Measurements from ENCODE around the gene EPS15. TPM values are rescaled to one million over a fixed set of nuclear protein-coding genes. Genes with fewer than 3 reads are reported as not detected.
"Not testable (repeated sequence)": the region's sequence is repeated elsewhere in the genome, so short reads cannot be mapped to it uniquely, and the experiment has no call there.

The EPS15 gene
- total RNA-seq, 1 donor from 2014 or later = 37.1 TPM

DNA sequence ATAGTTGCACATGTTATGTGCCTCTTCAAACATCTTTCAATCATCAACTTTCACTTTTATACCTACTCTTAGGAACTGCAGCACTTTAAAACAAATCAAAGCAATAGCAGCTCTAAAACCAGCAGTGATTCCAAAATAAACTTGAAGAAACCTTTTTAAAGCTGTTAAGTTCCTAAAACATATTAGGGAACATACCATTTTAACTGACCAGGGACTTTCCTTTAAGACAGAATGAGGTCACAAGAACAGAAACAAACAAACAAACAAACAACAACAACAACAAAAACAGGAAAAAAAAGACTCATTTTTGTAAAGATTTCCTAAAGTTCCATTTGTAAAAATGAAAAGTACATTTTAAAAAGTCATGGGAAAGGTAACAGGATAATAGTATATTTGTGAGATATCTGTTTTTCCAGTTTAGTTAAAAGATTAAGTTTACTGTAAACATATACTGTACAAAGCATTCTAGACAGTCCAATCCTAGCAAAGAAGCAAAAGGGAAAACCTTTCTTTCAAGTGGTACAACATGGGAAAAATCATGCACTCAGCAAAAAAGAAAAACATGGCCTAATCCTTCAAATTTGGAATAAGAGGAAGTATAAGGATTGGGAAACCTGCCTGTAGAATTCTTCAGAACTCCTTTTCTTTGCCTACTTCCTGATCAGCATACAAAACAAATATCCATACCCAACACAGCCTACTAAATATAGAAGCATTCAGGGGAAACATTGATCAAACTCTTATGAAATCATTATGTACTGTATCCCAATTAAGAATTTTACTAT lies 45.5 kb downstream of the EPS15 start:
- Histone ChIP-seq H3K4me3 (ENCODE audit: low read depth, low read length) (no peak overlapping the region), H3K27me3 (ENCODE audit: control insufficient read depth, insufficient read depth, low read length) (no peaks in the 10 kb centered on the region), H3K36me3 (ENCODE audit: control insufficient read depth, insufficient read depth, low read length) (no peaks in the 10 kb centered on the region)
- no peak for DNase-seq (ENCODE audit: low read depth)
- TF ChIP-seq, protein P1, sequence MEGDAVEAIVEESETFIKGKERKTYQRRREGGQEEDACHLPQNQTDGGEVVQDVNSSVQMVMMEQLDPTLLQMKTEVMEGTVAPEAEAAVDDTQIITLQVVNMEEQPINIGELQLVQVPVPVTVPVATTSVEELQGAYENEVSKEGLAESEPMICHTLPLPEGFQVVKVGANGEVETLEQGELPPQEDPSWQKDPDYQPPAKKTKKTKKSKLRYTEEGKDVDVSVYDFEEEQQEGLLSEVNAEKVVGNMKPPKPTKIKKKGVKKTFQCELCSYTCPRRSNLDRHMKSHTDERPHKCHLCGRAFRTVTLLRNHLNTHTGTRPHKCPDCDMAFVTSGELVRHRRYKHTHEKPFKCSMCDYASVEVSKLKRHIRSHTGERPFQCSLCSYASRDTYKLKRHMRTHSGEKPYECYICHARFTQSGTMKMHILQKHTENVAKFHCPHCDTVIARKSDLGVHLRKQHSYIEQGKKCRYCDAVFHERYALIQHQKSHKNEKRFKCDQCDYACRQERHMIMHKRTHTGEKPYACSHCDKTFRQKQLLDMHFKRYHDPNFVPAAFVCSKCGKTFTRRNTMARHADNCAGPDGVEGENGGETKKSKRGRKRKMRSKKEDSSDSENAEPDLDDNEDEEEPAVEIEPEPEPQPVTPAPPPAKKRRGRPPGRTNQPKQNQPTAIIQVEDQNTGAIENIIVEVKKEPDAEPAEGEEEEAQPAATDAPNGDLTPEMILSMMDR (IDR thresholded peaks at IDR 0.05; ENCODE audit: insufficient read depth, low read length, poor library complexity, severe bottlenecking) = no peak

DNA sequence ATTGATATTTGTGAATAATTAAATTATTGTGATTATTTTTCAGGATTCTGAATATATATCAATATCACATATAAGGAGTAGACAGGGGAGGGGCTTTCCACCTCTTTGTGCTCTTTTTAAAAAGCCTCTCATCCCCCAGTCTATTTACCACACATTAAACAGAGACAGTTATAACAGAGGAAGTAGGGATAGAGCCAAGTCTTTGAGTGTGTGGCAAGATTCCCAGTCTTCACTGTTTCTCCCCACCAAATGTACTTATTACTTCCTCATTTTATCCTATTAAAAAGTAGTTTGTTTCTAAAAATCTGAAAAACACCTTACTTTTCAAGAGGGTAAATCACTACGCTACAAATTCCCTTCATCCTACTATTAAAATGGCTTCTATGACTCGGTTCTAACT lies 46.7 kb downstream of the EPS15 start:
- H3K4me3 ChIP-seq (ENCODE audit: low read depth, low read length) = no peak overlapping the region
- no peaks in the 10 kb centered on the region for H3K36me3 ChIP-seq (ENCODE audit: control insufficient read depth, insufficient read depth, low read length)
- TF ChIP-seq, protein P1 (IDR thresholded peaks at IDR 0.05; ENCODE audit: insufficient read depth, low read length, poor library complexity, severe bottlenecking) = no peak
- no peak for DNase-seq (ENCODE audit: low read depth)
- H3K27me3 ChIP-seq (ENCODE audit: control insufficient read depth, insufficient read depth, low read length) = no peaks in the 10 kb centered on the region

DNA sequence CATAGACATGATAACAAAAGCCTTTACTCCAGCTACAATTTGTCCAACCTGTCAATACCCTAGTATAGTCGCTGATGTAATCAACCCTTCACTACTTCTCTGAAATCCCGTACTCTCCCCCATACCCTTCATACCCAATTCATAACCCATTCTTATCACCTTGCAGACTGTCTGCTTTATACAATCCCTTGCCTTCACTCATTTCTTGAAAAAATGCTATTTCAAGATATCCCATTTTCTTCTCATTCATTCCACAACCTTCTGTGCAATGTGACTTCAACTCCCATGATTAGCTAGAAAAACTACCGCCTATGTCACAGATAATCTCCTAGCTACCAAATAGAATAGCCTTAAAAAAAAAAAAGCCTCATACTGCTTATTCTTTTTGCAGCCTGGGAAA lies 49.5 kb downstream of the EPS15 start:
- Histone ChIP-seq H3K27me3 (ENCODE audit: control insufficient read depth, insufficient read depth, low read length) (no peaks in the 10 kb centered on the region), H3K4me3 (ENCODE audit: low read depth, low read length) (no peak overlapping the region), H3K36me3 (ENCODE audit: control insufficient read depth, insufficient read depth, low read length) (no peaks in the 10 kb centered on the region)
- no peak for DNase-seq (ENCODE audit: low read depth)
- TF ChIP-seq, protein P1 (IDR thresholded peaks at IDR 0.05; ENCODE audit: insufficient read depth, low read length, poor library complexity, severe bottlenecking) = no peak

DNA sequence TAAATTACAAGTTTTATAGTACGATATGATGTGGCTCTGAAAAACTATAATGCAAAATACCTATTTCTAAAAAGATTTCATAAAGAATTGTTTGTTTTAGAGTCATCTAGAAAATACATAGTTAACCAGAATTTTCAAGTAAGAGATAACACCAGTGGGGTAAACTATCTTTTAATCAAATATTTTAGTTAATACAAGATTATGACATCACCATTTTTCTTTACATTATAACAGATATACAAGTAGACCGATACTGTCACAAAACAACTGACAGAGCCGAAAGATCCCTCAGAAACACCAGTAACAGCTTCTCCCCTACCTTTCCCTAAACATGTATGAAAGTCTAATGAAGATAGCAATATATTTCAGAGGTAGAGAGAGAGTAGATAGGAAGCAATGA lies 54.2 kb downstream of the EPS15 start:
- no peak for DNase-seq (ENCODE audit: low read depth)
- TF ChIP-seq, protein P1 (IDR thresholded peaks at IDR 0.05; ENCODE audit: insufficient read depth, low read length, poor library complexity, severe bottlenecking) = no peak
- H3K4me3 ChIP-seq (ENCODE audit: low read depth, low read length) = no peak overlapping the region
- no peaks in the 10 kb centered on the region for H3K36me3 ChIP-seq (ENCODE audit: control insufficient read depth, insufficient read depth, low read length)
- H3K27me3 ChIP-seq (ENCODE audit: control insufficient read depth, insufficient read depth, low read length) = no peaks in the 10 kb centered on the region

DNA sequence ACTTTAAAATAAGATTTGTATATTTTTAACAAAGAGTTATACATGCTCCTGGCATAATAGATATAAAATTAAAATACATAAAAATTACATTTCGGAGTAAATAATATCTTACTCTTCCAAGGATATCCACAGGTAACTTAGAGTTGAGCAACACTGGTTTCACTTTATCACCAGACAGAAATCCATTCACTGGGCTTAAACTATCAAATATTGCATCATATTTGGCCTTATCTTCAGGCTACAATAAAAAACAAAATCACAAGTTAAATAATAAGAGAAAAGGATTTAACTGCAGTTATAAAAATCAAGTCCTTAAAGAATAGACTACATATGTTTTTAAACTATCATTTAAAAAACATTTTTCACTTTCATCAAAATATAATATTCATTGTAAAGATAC lies 55.5 kb downstream of the EPS15 start:
- no peaks in the 10 kb centered on the region for H3K36me3 ChIP-seq (ENCODE audit: control insufficient read depth, insufficient read depth, low read length)
- H3K4me3 ChIP-seq (ENCODE audit: low read depth, low read length) = no peak overlapping the region
- no peak for DNase-seq (ENCODE audit: low read depth)
- TF ChIP-seq, protein P1 (IDR thresholded peaks at IDR 0.05; ENCODE audit: insufficient read depth, low read length, poor library complexity, severe bottlenecking) = no peak
- no peaks in the 10 kb centered on the region for H3K27me3 ChIP-seq (ENCODE audit: control insufficient read depth, insufficient read depth, low read length)

DNA sequence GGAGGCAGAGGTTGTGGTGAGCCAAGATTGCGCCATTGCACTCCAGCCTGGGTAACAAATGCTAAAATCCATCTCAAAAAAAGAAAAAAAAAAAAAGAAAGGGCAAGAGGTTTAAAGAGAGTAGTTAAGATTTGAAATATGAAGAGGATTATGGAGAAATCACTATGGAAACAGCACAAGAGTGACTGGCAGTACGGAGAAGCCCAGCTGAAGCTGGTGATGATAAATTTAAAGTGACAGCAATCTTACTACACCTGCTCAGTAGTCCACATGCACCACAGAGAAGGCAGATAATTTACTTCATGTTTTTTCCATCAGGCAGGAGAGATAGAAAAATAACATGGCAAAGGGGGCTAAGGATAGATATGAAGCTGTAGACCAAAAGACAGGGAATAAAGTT lies 56.8 kb downstream of the EPS15 start:
- not testable (repeated sequence) for DNase-seq (ENCODE audit: low read depth); H3K36me3 ChIP-seq (ENCODE audit: control insufficient read depth, insufficient read depth, low read length); H3K4me3 ChIP-seq (ENCODE audit: low read depth, low read length); H3K27me3 ChIP-seq (ENCODE audit: control insufficient read depth, insufficient read depth, low read length)

Measured in kidney epithelial cell (primary cell).